GM12878 (cell line): ENCODE results near the gene VMO1. TPM values are rescaled to one million over a fixed set of nuclear protein-coding genes. Genes with fewer than 3 reads are reported as not detected.
A peak's percentile ranks its signal among the peaks of the same experiment; 100 is the strongest.

Experiments
- CUX1 ChIP-seq: IDR thresholded peaks from 2 replicates; pipeline ENCODE4 v1.6.1; 2012; ENCODE audit warnings: improper control_type of control experiment, low read depth, low read length; ENCODE audit not compliant: insufficient replicate concordance
- EGR1 ChIP-seq, 2 experiments: IDR thresholded peaks; 1 replicate in 1 of 2; 2 replicates in 1 of 2; pipeline ENCODE4 v1.6.1; 2011 to 2012; ENCODE audit warnings: low read depth in 2 of 2, low read length in 2 of 2, borderline replicate concordance in 1 of 2, mild to moderate bottlenecking in 1 of 2, moderate library complexity in 1 of 2
- MXI1 ChIP-seq: fragments of 150-350 bp; IDR thresholded peaks from 2 replicates; pipeline ENCODE4 v1.6.1; 2011; ENCODE audit warnings: low read depth, mild to moderate bottlenecking, inconsistent platforms, low read length, improper control_type of control experiment
- NKRF ChIP-seq: fragments of 450-650 bp; conservative IDR thresholded peaks from 2 replicates; pipeline ENCODE4 v1.6.1; 2017; ENCODE audit warnings: mild to moderate bottlenecking, moderate library complexity
- NR2F1 ChIP-seq: fragments of 450-650 bp; conservative IDR thresholded peaks from 2 replicates; pipeline ENCODE4 v1.6.1; 2017; ENCODE audit warnings: mild to moderate bottlenecking
- POLR2A ChIP-seq: IDR thresholded peaks from 2 replicates; pipeline ENCODE4 v1.6.1; 2011; ENCODE audit warnings: low read depth, mild to moderate bottlenecking, low read length
- SREBF2 ChIP-seq: IDR thresholded peaks from 2 replicates; pipeline ENCODE4 v1.6.1; 2012; ENCODE audit warnings: mild to moderate bottlenecking, low read length
- SUPT20H ChIP-seq: IDR thresholded peaks from 2 replicates; pipeline ENCODE4 v1.6.1; 2011; ENCODE audit warnings: low read depth, mild to moderate bottlenecking, low read length, moderate library complexity, borderline replicate concordance; ENCODE audit not compliant: control insufficient read depth
- YY1 ChIP-seq: IDR thresholded peaks from 2 replicates; pipeline ENCODE4 v1.6.1; 2011; ENCODE audit warnings: low read depth, mild to moderate bottlenecking, low read length
- ZNF217 ChIP-seq: fragments of 450-650 bp; IDR thresholded peaks from 2 replicates; pipeline ENCODE4 v1.6.1; 2017; ENCODE audit warnings: antibody characterized with exemption, mild to moderate bottlenecking
- polyA plus RNA-seq, 11 experiments: library from polyadenylated mRNA; depleted of rRNA in 4 of 11; unstranded in 6 of 11; stranded (reverse) in 5 of 11; fragments of >200 nt; fragmentation: Nextera tagmentation in 4 of 11; fragmentation: Illumina TruSeq in 1 of 11; extraction: Ambion mirVana in 4 of 11; extraction: Trizol in 1 of 11; gene quantifications; 1 replicate in 1 of 11; 2 replicates in 10 of 11; pipeline versions ENCODE4 v1.2.1 to v1.2.3, GENCODE V29; 2011 to 2016; ENCODE audit warnings: inconsistent platforms in 2 of 11, missing spikeins in 2 of 11, low read depth in 1 of 11
- total RNA-seq, 4 experiments: library from RNA; depleted of rRNA in 3 of 4; stranded (reverse); fragments of >200 nt in 3 of 4; fragmentation: Illumina TruSeq in 1 of 4; extraction: Trizol in 1 of 4; gene quantifications; 2 replicates each; pipeline versions ENCODE4 v1.2.1 to v1.2.3, GENCODE V29; 2013 to 2021
- TF ChIP-seq, protein P1 (sequence below): fragments of 450-650 bp; IDR thresholded peaks from 2 replicates; pipeline ENCODE4 v1.6.1; 2016; ENCODE audit warnings: mild to moderate bottlenecking

VMO1 gene
- total and polyA plus RNA-seq, 10 of the 15 experiments (the other 5 are each of a cell fraction or from before 2014, with no cell fraction given): 0.27 to 0.54 (median 0.31) TPM; not detected in 7

- peak; percentile 49; the same call in 1 of the 2 replicates for TF ChIP-seq NKRF
- TF ChIP-seq EGR1 (IDR thresholded peaks at IDR 0.05; ENCODE audit: borderline replicate concordance in 1 of 2, low read depth in 2 of 2, low read length in 2 of 2): peak in 1 of 2 experiments; percentile 84; a peak in 1 of 3 replicates
- TF ChIP-seq SUPT20H: no peak
- TF ChIP-seq YY1: 0 out of 2 replicates have a peak, but pooled peaks have one; percentile 10
- peak; percentile 29; the same call in 1 of the 2 replicates for TF ChIP-seq NR2F1
- peak; percentile 47; the same call in 1 of the 2 replicates for TF ChIP-seq ZNF217
- peak; percentile 80 for TF ChIP-seq POLR2A
- TF ChIP-seq, protein P1, sequence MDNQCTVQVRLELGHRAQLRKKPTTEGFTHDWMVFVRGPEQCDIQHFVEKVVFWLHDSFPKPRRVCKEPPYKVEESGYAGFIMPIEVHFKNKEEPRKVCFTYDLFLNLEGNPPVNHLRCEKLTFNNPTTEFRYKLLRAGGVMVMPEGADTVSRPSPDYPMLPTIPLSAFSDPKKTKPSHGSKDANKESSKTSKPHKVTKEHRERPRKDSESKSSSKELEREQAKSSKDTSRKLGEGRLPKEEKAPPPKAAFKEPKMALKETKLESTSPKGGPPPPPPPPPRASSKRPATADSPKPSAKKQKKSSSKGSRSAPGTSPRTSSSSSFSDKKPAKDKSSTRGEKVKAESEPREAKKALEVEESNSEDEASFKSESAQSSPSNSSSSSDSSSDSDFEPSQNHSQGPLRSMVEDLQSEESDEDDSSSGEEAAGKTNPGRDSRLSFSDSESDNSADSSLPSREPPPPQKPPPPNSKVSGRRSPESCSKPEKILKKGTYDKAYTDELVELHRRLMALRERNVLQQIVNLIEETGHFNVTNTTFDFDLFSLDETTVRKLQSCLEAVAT: no peak
- TF ChIP-seq CUX1: no peak
- no peak for TF ChIP-seq SREBF2
- peak; percentile 38 for TF ChIP-seq MXI1
Observed at GRCh38 chr17:4806777-4807604, 20.8 kb upstream of the VMO1 start, which contains the start of gene PLD2 (continued).
